ENCODE data around the gene VENTX. TPM values are rescaled to one million over a fixed set of nuclear protein-coding genes. Genes with fewer than 3 reads are reported as not detected.

The VENTX gene
- total RNA-seq, 1 experiment from 2014 or later: not detected

- H3K27me3 ChIP-seq (ENCODE audit: insufficient read depth, low read length): no peaks in the 10 kb centered on the region
- CTCF ChIA-PET: no interaction called here
- no peaks in the 10 kb centered on the region for H3K9me2 ChIP-seq (ENCODE audit: insufficient read depth)
- no peaks in the 10 kb centered on the region for H4K20me1 ChIP-seq (ENCODE audit: insufficient read depth)
- no peak overlapping the region for H3K4me2 ChIP-seq (ENCODE audit: low read length)
- H3K9ac ChIP-seq (ENCODE audit: low read length): no peak overlapping the region
- no peak overlapping the region for H3K27ac ChIP-seq (ENCODE audit: low read depth, low read length)
- no peak for DNase-seq (ENCODE audit: low read depth, low spot score)
- H3K4me1 ChIP-seq (ENCODE audit: control insufficient read depth in 1 of 2, insufficient read depth in 2 of 2, low read length in 2 of 2): no peaks in the 10 kb centered on the region
- H3K79me2 ChIP-seq (ENCODE audit: insufficient read depth, low read length): no peaks in the 10 kb centered on the region
- RAD21 ChIA-PET (ENCODE audit: low non-redundant PET in 1 of 2, low total read pairs in 2 of 2, uncharacterized antibody in 2 of 2, unreplicated experiment in 2 of 2): no interaction called here
- ATAC-seq: no peak
- no peak overlapping the region for H3K4me3 ChIP-seq (replicated peaks in 1 of 2; ENCODE audit: low read depth in 1 of 2, low read length in 2 of 2)
- POLR2A ChIA-PET: no interaction called here
- H2AFZ ChIP-seq (ENCODE audit: low read depth, low read length, poor library complexity, severe bottlenecking): no peak overlapping the region
- no peaks in the 10 kb centered on the region for H3K36me3 ChIP-seq (ENCODE audit: control insufficient read depth in 1 of 2, insufficient read depth in 2 of 2, low read length in 2 of 2)
- no peaks in the 10 kb centered on the region for H3K9me3 ChIP-seq (ENCODE audit: control insufficient read depth in 1 of 2, insufficient read depth in 1 of 2, low read depth in 1 of 2, low read length in 2 of 2)
- intact Hi-C loops (cut with micrococcal nuclease): no loop called here
- no peak for TF ChIP-seq CTCF (IDR thresholded peaks at IDR 0.05 in 2 of 3, conservative IDR thresholded peaks at IDR 0.05 in 1 of 3; ENCODE audit: borderline replicate concordance in 1 of 3, insufficient read depth in 1 of 3, low read depth in 2 of 3, low read length in 2 of 3)
- TF ChIP-seq ATF3 (IDR thresholded peaks at IDR 0.05): no peak
- no peak for TF ChIP-seq SIN3A (IDR thresholded peaks at IDR 0.05; ENCODE audit: low read depth)
- TF ChIP-seq ZFX (IDR thresholded peaks at IDR 0.05): no peak
- no peak for TF ChIP-seq JUND (IDR thresholded peaks at IDR 0.05)
- TF ChIP-seq ELF1 (IDR thresholded peaks at IDR 0.05; ENCODE audit: borderline replicate concordance, low read depth): no peak
- no peak for TF ChIP-seq REST (IDR thresholded peaks at IDR 0.05; ENCODE audit: low read depth)
- TF ChIP-seq RAD21 (IDR thresholded peaks at IDR 0.05; ENCODE audit: low read depth): no peak
- TF ChIP-seq YY1 (IDR thresholded peaks at IDR 0.05; ENCODE audit: extremely low read depth, insufficient replicate concordance, low read depth, low read length): no peak
- TF ChIP-seq POLR2A (IDR thresholded peaks at IDR 0.05; ENCODE audit: borderline replicate concordance, extremely low read depth, insufficient read depth, insufficient read length): no peak
- no peak for TF ChIP-seq EZH2 (IDR thresholded peaks at IDR 0.05)
- BruUV-seq (replicated peaks): no TSS peak
These were observed 33.2 kb upstream of the VENTX start for GRCh38 chr10:133204226-133205015.

Measured in HCT116 (cell line).